HepG2 (cell line): ENCODE results near the gene SLC44A4. TPM values are rescaled to one million over a fixed set of nuclear protein-coding genes. Genes with fewer than 3 reads are reported as not detected.

ENCODE experiments used
- AHDC1 ChIP-seq: sonication (generic); formaldehyde crosslinking; IDR thresholded peaks from 2 replicates; pipeline ENCODE4 v1.5.1; 2020; ENCODE audit warnings: mild to moderate bottlenecking, missing genetic modification reagents, borderline replicate concordance
- CHD2 ChIP-seq: IDR thresholded peaks from 2 replicates; pipeline ENCODE4 v1.6.1; 2011; ENCODE audit warnings: low read depth, low read length, improper control_type of control experiment
- HDAC6 ChIP-seq: fragments of 200-600 bp; sonication (generic); IDR thresholded peaks from 2 replicates; pipeline ENCODE4 v1.7.0; 2017; ENCODE audit warnings: mild to moderate bottlenecking, antibody characterized with exemption, low read length, low read depth
- HNRNPUL1 ChIP-seq: fragments of 200-400 bp; formaldehyde crosslinking; IDR thresholded peaks from 2 replicates; pipeline ENCODE4 v1.6.1; 2017; ENCODE audit warnings: low read depth, mild to moderate bottlenecking, low read length, moderate library complexity
- MYPOP ChIP-seq: sonication (generic); formaldehyde crosslinking; IDR thresholded peaks from 2 replicates; pipeline ENCODE4 v1.8.1; 2023; ENCODE audit warnings: mild to moderate bottlenecking, moderate library complexity, missing genetic modification reagents
- SMAD1 ChIP-seq: sonication (generic); formaldehyde crosslinking; IDR thresholded peaks from 2 replicates; pipeline ENCODE4 v1.4.0; 2020; ENCODE audit warnings: missing genetic modification reagents, low read depth, mild to moderate bottlenecking, borderline replicate concordance
- TMF1 ChIP-seq: sonication (generic); formaldehyde crosslinking; IDR thresholded peaks from 2 replicates; pipeline ENCODE4 v1.8.1; 2022; ENCODE audit warnings: low read depth, missing genetic modification reagents
- TSC22D2 ChIP-seq: sonication (generic); formaldehyde crosslinking; IDR thresholded peaks from 2 replicates; pipeline ENCODE4 v1.5.1; 2020; ENCODE audit warnings: missing genetic modification reagents, mild to moderate bottlenecking, borderline replicate concordance
- UBTF ChIP-seq: sonication (generic); formaldehyde crosslinking; IDR thresholded peaks from 2 replicates; pipeline ENCODE4 v1.4.0; 2020; ENCODE audit warnings: mild to moderate bottlenecking, missing genetic modification reagents
- ZBTB33 ChIP-seq: sonication (generic); formaldehyde crosslinking; IDR thresholded peaks from 2 replicates; pipeline ENCODE4 v1.4.0; 2020; ENCODE audit warnings: missing genetic modification reagents
- ZC3H13 ChIP-seq: sonication (generic); formaldehyde crosslinking; IDR thresholded peaks from 2 replicates; pipeline ENCODE4 v1.8.1; 2023; ENCODE audit warnings: mild to moderate bottlenecking, missing genetic modification reagents, moderate library complexity
- ZMYM2 ChIP-seq: sonication (generic); formaldehyde crosslinking; IDR thresholded peaks from 2 replicates; pipeline ENCODE4 v1.8.0; 2022; ENCODE audit warnings: mild to moderate bottlenecking, missing genetic modification reagents
- ZNF276 ChIP-seq: sonication (generic); formaldehyde crosslinking; IDR thresholded peaks from 2 replicates; pipeline ENCODE4 v1.4.0; 2020; ENCODE audit warnings: mild to moderate bottlenecking, low read depth, missing genetic modification reagents
- ZNF644 ChIP-seq: IDR thresholded peaks from 2 replicates; pipeline ENCODE4 v1.6.1; 2016; ENCODE audit warnings: low read depth
- ZNF674 ChIP-seq: sonication (generic); formaldehyde crosslinking; IDR thresholded peaks from 2 replicates; pipeline ENCODE4 v1.5.0; 2020; ENCODE audit warnings: low read depth, mild to moderate bottlenecking, missing genetic modification reagents
- polyA plus RNA-seq, 8 experiments: library from polyadenylated mRNA; depleted of rRNA in 3 of 8; stranded (reverse) in 7 of 8; unstranded in 1 of 8; fragments of >200 nt; fragmentation: Illumina TruSeq in 4 of 8; extraction: Trizol in 4 of 8; gene quantifications; 2 replicates each; pipeline versions ENCODE4 v1.2.1 to v1.2.3, GENCODE V29; 2011 to 2016; ENCODE audit warnings: low read depth in 4 of 8, missing spikeins in 1 of 8, mixed read lengths in 1 of 8; ENCODE audit not compliant: insufficient read depth in 1 of 8
- total RNA-seq, 5 experiments: library from RNA; depleted of rRNA; stranded (reverse); fragments of >200 nt; fragmentation: Illumina TruSeq; extraction: Trizol; gene quantifications; 2 replicates each; pipeline ENCODE4 v1.2.3, GENCODE V29; 2016; ENCODE audit warnings: low read depth in 1 of 5

SLC44A4 gene
- total and polyA plus RNA-seq, 2 of the 13 experiments (the other 11 are each of a cell fraction or from before 2014, with no cell fraction given), result 3.5 to 5.9 TPM

GRCh38 chr6:31861919-31862343 is 16.9 kb downstream of the SLC44A4 start (continued):
- TF ChIP-seq UBTF, result no peak
- no peak for TF ChIP-seq MYPOP
- peak; percentile 12; the same call in 1 of the 2 replicates for TF ChIP-seq SMAD1 (CRISPR knock-in tag)
- TF ChIP-seq ZMYM2 (CRISPR knock-in tag), result 0 out of 2 replicates have a peak, but pooled peaks have one; percentile 33
- TF ChIP-seq CHD2, result no peak
- no peak for TF ChIP-seq ZNF644
- TF ChIP-seq AHDC1 (CRISPR knock-in tag), result no peak
- no peak for TF ChIP-seq HNRNPUL1
- 0 out of 2 replicates have a peak, but pooled peaks have one; percentile 7 for TF ChIP-seq ZC3H13 (CRISPR knock-in tag)
- no peak for TF ChIP-seq TMF1
- no peak for TF ChIP-seq TSC22D2 (CRISPR knock-in tag)
- TF ChIP-seq ZBTB33 (CRISPR knock-in tag), result peak; percentile 22; the same call in 1 of the 2 replicates
- peak; percentile 10; the same call in 1 of the 2 replicates for TF ChIP-seq ZNF276 (CRISPR knock-in tag)
- peak; percentile 79; the same call in 1 of the 2 replicates for TF ChIP-seq ZNF674 (CRISPR knock-in tag)
- no peak for TF ChIP-seq HDAC6
